GM12878 (cell line): ENCODE data around the gene CLEC17A. TPM values are rescaled to one million over a fixed set of nuclear protein-coding genes. Genes with fewer than 3 reads are reported as not detected.

Experiments
- ATAC-seq: fragments of 200-7000 bp; cut with Tn5 transposase; 3 replicates; pipeline ENCODE4 v1.9.1; 2020; ENCODE audit warnings: mild to moderate bottlenecking, moderate library complexity
- BruUV-seq: library from RNA; stranded (reverse); fragments of 400-500 nt; replicated peaks from 2 replicates; lab custom pipeline; 2021; lab: Mats Ljungman, UMichigan
- CTCF ChIA-PET: fragments of 300-600 bp; sonication (Branson Sonifier 250); formaldehyde crosslinking; extraction: SDS; loops from one replicate; lab custom pipeline; 2021; ENCODE audit warnings: inconsistent platforms; lab: Yijun Ruan, JAX
- POLR2A ChIA-PET: fragments of 350-600 bp; formaldehyde crosslinking; extraction: SDS; loops from one replicate; lab custom pipeline; 2021; ENCODE audit warnings: inconsistent platforms; lab: Charles Lee
- RAD21 ChIA-PET: fragments of 300-600 bp; sonication (Branson Sonifier 250); formaldehyde crosslinking; loops from one replicate; lab custom pipeline; 2023; ENCODE audit warnings: antibody characterized with exemption; ENCODE audit not compliant: unreplicated experiment; lab: Charles Lee
- SMC1A ChIA-PET: fragments of 300-600 bp; sonication (Branson Sonifier 250); formaldehyde crosslinking; loops from one replicate; lab custom pipeline; 2023; ENCODE audit not compliant: unreplicated experiment, uncharacterized antibody; lab: Charles Lee
- DNase-seq: peaks from one replicate; pipeline ENCODE4 v3.0.0-alpha.2; 2011; ENCODE audit warnings: low read depth, low spot score
- FAIRE-seq: peaks from 3 replicates; lab custom pipeline; 2011; peaks lifted over from hg19 to GRCh38; lab: Jason Lieb, UNC
- H2AFZ ChIP-seq: 2 replicates; pipeline ENCODE4 v1.6.0; 2011; ENCODE audit warnings: low read depth, low read length, control low read depth; ENCODE audit not compliant: control insufficient read depth
- H3K27ac ChIP-seq: 2 replicates; pipeline ENCODE4 v1.5.1; 2011; ENCODE audit warnings: control low read depth; ENCODE audit not compliant: control insufficient read depth, insufficient read depth
- H3K27me3 ChIP-seq, 2 experiments: replicated peaks in 1 of 2; 2 replicates each; pipeline versions ENCODE4 v1.6.0 to v1.6.1; 2011; ENCODE audit warnings: low read length in 1 of 2; ENCODE audit not compliant: control insufficient read depth in 2 of 2, insufficient read depth in 2 of 2
- H3K36me3 ChIP-seq, 2 experiments: 2 replicates each; pipeline ENCODE4 v1.5.1; 2011; ENCODE audit warnings: low read length in 1 of 2; ENCODE audit not compliant: control insufficient read depth in 2 of 2, insufficient read depth in 2 of 2
- H3K4me1 ChIP-seq: 2 replicates; pipeline ENCODE4 v1.6.1; 2011; ENCODE audit warnings: mild to moderate bottlenecking, low read length, moderate library complexity, mixed read lengths; ENCODE audit not compliant: control insufficient read depth, insufficient read depth
- H3K4me2 ChIP-seq: 2 replicates; pipeline ENCODE4 v1.6.0; 2011; ENCODE audit warnings: control low read depth; ENCODE audit not compliant: control insufficient read depth, insufficient read depth
- H3K4me3 ChIP-seq: fragments of 200-600 bp; sonication (generic); 2 replicates; pipeline ENCODE4 v1.5.1; 2016
- H3K79me2 ChIP-seq: 2 replicates; pipeline ENCODE4 v1.6.0; 2011; ENCODE audit warnings: low read length; ENCODE audit not compliant: control insufficient read depth, insufficient read depth
- H3K9ac ChIP-seq: 2 replicates; pipeline ENCODE4 v1.8.0; 2011; ENCODE audit warnings: low read length, control low read depth, mixed read lengths; ENCODE audit not compliant: control insufficient read depth, insufficient read depth
- H3K9me3 ChIP-seq: replicated peaks from 3 replicates; pipeline ENCODE4 v1.5.1; 2011; ENCODE audit warnings: mild to moderate bottlenecking, low read length; ENCODE audit not compliant: control insufficient read depth, insufficient read depth
- H4K20me1 ChIP-seq: 2 replicates; pipeline ENCODE4 v1.6.0; 2011; ENCODE audit not compliant: control insufficient read depth, insufficient read depth
- CBX3 ChIP-seq: fragments of 200-600 bp; sonication (generic); IDR thresholded peaks from 2 replicates; pipeline ENCODE4 v1.6.1; 2016; ENCODE audit warnings: low read depth, borderline replicate concordance
- GATAD2B ChIP-seq: fragments of 450-650 bp; conservative IDR thresholded peaks from 2 replicates; pipeline ENCODE4 v1.6.1; 2017; ENCODE audit warnings: low read depth, mild to moderate bottlenecking, moderate library complexity
- IRF5 ChIP-seq: fragments of 450-650 bp; IDR thresholded peaks from 2 replicates; pipeline ENCODE4 v1.6.1; 2017; ENCODE audit warnings: borderline replicate concordance
- MEF2A ChIP-seq: IDR thresholded peaks from 2 replicates; pipeline ENCODE4 v1.6.1; 2011; ENCODE audit warnings: low read depth, mild to moderate bottlenecking, low read length, moderate library complexity; ENCODE audit not compliant: insufficient read depth
- POLR2AphosphoS5 ChIP-seq: IDR thresholded peaks from 2 replicates; pipeline ENCODE4 v1.6.1; 2011; ENCODE audit warnings: mild to moderate bottlenecking, low read length, inconsistent platforms
- RELA ChIP-seq: fragments of 450-650 bp; IDR thresholded peaks from 2 replicates; pipeline ENCODE4 v1.8.0; 2014; ENCODE audit warnings: borderline replicate concordance; ENCODE audit not compliant: partially characterized antibody
- SREBF2 ChIP-seq: IDR thresholded peaks from 2 replicates; pipeline ENCODE4 v1.6.1; 2012; ENCODE audit warnings: mild to moderate bottlenecking, low read length
- TCF7 ChIP-seq: IDR thresholded peaks from 2 replicates; pipeline ENCODE4 v1.6.1; 2014; ENCODE audit warnings: antibody characterized with exemption, borderline replicate concordance
- ZNF384 ChIP-seq: IDR thresholded peaks from 2 replicates; pipeline ENCODE4 v1.6.1; 2012; ENCODE audit warnings: low read depth, mild to moderate bottlenecking, low read length, improper control_type of control experiment, borderline replicate concordance
- whole genome bisulfite sequencing: methylation state at CpG from one replicate; pipeline ENCODE4 v1.1.6; 2016; ENCODE audit warnings: low lambda C conversion rate; ENCODE audit not compliant: insufficient replicate concordance, insufficient coverage; ENCODE audit errors: missing lambda C conversion rate; 5-methylcytosine and 5-hydroxymethylcytosine counted together
- in situ Hi-C: fragments of 300-500 bp; cut with MboI; formaldehyde crosslinking; loops from 9 replicates; pipeline ENCODE4 v1.14.3; 2018; ENCODE audit warnings: mixed read lengths
- intact Hi-C: fragments of 100-400 bp; cut with micrococcal nuclease; formaldehyde crosslinking; loops from one replicate; pipeline ENCODE4 v1.14.2; 2022; ENCODE audit not compliant: unreplicated experiment
- polyA plus RNA-seq, 11 experiments: library from polyadenylated mRNA; depleted of rRNA in 4 of 11; unstranded in 6 of 11; stranded (reverse) in 5 of 11; fragments of >200 nt; fragmentation: Nextera tagmentation in 4 of 11; fragmentation: Illumina TruSeq in 1 of 11; extraction: Ambion mirVana in 4 of 11; extraction: Trizol in 1 of 11; gene quantifications; 1 replicate in 1 of 11; 2 replicates in 10 of 11; pipeline versions ENCODE4 v1.2.1 to v1.2.3, GENCODE V29; 2011 to 2016; ENCODE audit warnings: inconsistent platforms in 2 of 11, missing spikeins in 2 of 11, low read depth in 1 of 11
- total RNA-seq, 4 experiments: library from RNA; depleted of rRNA in 3 of 4; stranded (reverse); fragments of >200 nt in 3 of 4; fragmentation: Illumina TruSeq in 1 of 4; extraction: Trizol in 1 of 4; gene quantifications; 2 replicates each; pipeline versions ENCODE4 v1.2.1 to v1.2.3, GENCODE V29; 2013 to 2021
- TF ChIP-seq, protein P1 (sequence below): IDR thresholded peaks from 2 replicates; pipeline ENCODE4 v1.6.1; 2012; ENCODE audit warnings: mild to moderate bottlenecking, low read depth, low read length
- TF ChIP-seq, protein P2 (sequence below): fragments of 450-650 bp; IDR thresholded peaks from 2 replicates; pipeline ENCODE4 v1.6.1; 2016; ENCODE audit warnings: mild to moderate bottlenecking, moderate library complexity, borderline replicate concordance
- TF ChIP-seq, protein P3 (sequence below): IDR thresholded peaks from 2 replicates; pipeline ENCODE4 v1.6.1; 2011; ENCODE audit warnings: mild to moderate bottlenecking, low read depth, low read length, moderate library complexity; ENCODE audit not compliant: insufficient replicate concordance

The CLEC17A gene
- total and polyA plus RNA-seq, 10 of the 15 experiments (the other 5 are each of a cell fraction or from before 2014, with no cell fraction given), result 12.9 to 131 (median 97.3) TPM

- Histone ChIP-seq H3K4me3 (no peak overlapping the region), H3K36me3 (no peaks in the 10 kb centered on the region; a peak in 1 of 4 replicates), H3K27ac (no peak overlapping the region), H3K9me3 (no peaks in the 10 kb centered on the region), H3K4me2 (peak overlapping the region; percentile 36), H3K27me3 (no peaks in the 10 kb centered on the region), H3K9ac (no peak overlapping the region), H2AFZ (peak overlapping the region; percentile 46; the same call in 1 of the 2 replicates), H3K79me2 (peaks cover 2% of the 10 kb centered on the region; the same call in 1 of the 2 replicates), H3K4me1 (peaks cover 9% of the 10 kb centered on the region), H4K20me1 (no peaks in the 10 kb centered on the region)
- whole genome bisulfite sequencing, result 3% methylated on average over 18 of the region's 18 CpGs
- BruUV-seq, result no TSS peak
- peak; percentile 98 for ATAC-seq
- intact Hi-C loops, result loop anchor here (5.0 kb wide), 1 partner anchor 331 kb away; the partner anchor contains the start of gene OR7A17
- DNase-seq, result no peak
- peak; percentile 95 for FAIRE-seq
- RAD21 ChIA-PET, result interaction anchor here (0.5 to 1.5 kb wide), 9 partner anchors 17 to 195 kb away, joined by 3 to 11 read pairs (median 4); partner anchors contain the start of genes DNAJB1 and ZNF333
- SMC1A ChIA-PET, result interaction anchor here (0.8 to 2.8 kb wide), 6 partner anchors 13 to 131 kb away, joined by 3 to 21 read pairs (median 4); partner anchors contain the start of gene NDUFB7
- POLR2A ChIA-PET, result interaction anchor here (0.5 to 0.7 kb wide), 2 partner anchors 79 to 130 kb away, joined by 4 to 5 read pairs; no protein-coding TSS in a partner anchor
- in situ Hi-C loops, result no loop called here
- CTCF ChIA-PET, result interaction anchor here (0.7 to 5.1 kb wide), 27 partner anchors 9 to 773 kb away, joined by 3 to 51 read pairs (median 5); partner anchors contain the start of genes ADGRE3, ASF1B, DNAJB1 and GIPC1
- no peak for TF ChIP-seq SREBF2
- no peak for TF ChIP-seq TCF7
- TF ChIP-seq, protein P1, sequence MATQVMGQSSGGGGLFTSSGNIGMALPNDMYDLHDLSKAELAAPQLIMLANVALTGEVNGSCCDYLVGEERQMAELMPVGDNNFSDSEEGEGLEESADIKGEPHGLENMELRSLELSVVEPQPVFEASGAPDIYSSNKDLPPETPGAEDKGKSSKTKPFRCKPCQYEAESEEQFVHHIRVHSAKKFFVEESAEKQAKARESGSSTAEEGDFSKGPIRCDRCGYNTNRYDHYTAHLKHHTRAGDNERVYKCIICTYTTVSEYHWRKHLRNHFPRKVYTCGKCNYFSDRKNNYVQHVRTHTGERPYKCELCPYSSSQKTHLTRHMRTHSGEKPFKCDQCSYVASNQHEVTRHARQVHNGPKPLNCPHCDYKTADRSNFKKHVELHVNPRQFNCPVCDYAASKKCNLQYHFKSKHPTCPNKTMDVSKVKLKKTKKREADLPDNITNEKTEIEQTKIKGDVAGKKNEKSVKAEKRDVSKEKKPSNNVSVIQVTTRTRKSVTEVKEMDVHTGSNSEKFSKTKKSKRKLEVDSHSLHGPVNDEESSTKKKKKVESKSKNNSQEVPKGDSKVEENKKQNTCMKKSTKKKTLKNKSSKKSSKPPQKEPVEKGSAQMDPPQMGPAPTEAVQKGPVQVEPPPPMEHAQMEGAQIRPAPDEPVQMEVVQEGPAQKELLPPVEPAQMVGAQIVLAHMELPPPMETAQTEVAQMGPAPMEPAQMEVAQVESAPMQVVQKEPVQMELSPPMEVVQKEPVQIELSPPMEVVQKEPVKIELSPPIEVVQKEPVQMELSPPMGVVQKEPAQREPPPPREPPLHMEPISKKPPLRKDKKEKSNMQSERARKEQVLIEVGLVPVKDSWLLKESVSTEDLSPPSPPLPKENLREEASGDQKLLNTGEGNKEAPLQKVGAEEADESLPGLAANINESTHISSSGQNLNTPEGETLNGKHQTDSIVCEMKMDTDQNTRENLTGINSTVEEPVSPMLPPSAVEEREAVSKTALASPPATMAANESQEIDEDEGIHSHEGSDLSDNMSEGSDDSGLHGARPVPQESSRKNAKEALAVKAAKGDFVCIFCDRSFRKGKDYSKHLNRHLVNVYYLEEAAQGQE, result no peak
- TF ChIP-seq POLR2AphosphoS5, result no peak
- peak; percentile 59 for TF ChIP-seq GATAD2B
- TF ChIP-seq, protein P2, sequence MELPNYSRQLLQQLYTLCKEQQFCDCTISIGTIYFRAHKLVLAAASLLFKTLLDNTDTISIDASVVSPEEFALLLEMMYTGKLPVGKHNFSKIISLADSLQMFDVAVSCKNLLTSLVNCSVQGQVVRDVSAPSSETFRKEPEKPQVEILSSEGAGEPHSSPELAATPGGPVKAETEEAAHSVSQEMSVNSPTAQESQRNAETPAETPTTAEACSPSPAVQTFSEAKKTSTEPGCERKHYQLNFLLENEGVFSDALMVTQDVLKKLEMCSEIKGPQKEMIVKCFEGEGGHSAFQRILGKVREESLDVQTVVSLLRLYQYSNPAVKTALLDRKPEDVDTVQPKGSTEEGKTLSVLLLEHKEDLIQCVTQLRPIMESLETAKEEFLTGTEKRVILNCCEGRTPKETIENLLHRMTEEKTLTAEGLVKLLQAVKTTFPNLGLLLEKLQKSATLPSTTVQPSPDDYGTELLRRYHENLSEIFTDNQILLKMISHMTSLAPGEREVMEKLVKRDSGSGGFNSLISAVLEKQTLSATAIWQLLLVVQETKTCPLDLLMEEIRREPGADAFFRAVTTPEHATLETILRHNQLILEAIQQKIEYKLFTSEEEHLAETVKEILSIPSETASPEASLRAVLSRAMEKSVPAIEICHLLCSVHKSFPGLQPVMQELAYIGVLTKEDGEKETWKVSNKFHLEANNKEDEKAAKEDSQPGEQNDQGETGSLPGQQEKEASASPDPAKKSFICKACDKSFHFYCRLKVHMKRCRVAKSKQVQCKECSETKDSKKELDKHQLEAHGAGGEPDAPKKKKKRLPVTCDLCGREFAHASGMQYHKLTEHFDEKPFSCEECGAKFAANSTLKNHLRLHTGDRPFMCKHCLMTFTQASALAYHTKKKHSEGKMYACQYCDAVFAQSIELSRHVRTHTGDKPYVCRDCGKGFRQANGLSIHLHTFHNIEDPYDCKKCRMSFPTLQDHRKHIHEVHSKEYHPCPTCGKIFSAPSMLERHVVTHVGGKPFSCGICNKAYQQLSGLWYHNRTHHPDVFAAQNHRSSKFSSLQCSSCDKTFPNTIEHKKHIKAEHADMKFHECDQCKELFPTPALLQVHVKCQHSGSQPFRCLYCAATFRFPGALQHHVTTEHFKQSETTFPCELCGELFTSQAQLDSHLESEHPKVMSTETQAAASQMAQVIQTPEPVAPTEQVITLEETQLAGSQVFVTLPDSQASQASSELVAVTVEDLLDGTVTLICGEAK, result no peak
- TF ChIP-seq RELA, result no peak
- TF ChIP-seq ZNF384, result no peak
- no peak for TF ChIP-seq MEF2A
- no peak for TF ChIP-seq CBX3
- TF ChIP-seq, protein P3, sequence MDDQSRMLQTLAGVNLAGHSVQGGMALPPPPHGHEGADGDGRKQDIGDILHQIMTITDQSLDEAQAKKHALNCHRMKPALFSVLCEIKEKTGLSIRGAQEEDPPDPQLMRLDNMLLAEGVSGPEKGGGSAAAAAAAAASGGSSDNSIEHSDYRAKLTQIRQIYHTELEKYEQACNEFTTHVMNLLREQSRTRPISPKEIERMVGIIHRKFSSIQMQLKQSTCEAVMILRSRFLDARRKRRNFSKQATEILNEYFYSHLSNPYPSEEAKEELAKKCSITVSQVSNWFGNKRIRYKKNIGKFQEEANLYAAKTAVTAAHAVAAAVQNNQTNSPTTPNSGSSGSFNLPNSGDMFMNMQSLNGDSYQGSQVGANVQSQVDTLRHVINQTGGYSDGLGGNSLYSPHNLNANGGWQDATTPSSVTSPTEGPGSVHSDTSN, result no peak
- TF ChIP-seq IRF5, result no peak
These were observed 26.2 kb upstream of the CLEC17A start for GRCh38 chr19:14556662-14557188.
